H1 (cell line): ENCODE data around the gene CANT1. TPM values are rescaled to one million over a fixed set of nuclear protein-coding genes. Genes with fewer than 3 reads are reported as not detected.

Source experiments
- BACH1 ChIP-seq: IDR thresholded peaks from 2 replicates; pipeline ENCODE4 v1.6.1; 2012; ENCODE audit warnings: low read length, improper control_type of control experiment
- CREB1 ChIP-seq: IDR thresholded peaks from 2 replicates; pipeline ENCODE4 v1.6.1; 2012; ENCODE audit warnings: inconsistent platforms
- KDM1A ChIP-seq: fragments of 200-600, 300-600 bp; sonication (generic); IDR thresholded peaks from 2 replicates; pipeline ENCODE4 v1.7.1; 2016; ENCODE audit warnings: mild to moderate bottlenecking, low read length, borderline replicate concordance
- KDM4A ChIP-seq: IDR thresholded peaks from one replicate; pipeline ENCODE4 v1.7.1; 2012; ENCODE audit warnings: low read depth, mild to moderate bottlenecking, moderate library complexity, low read length, inconsistent platforms; ENCODE audit not compliant: severe bottlenecking
- MAFK ChIP-seq: IDR thresholded peaks from 2 replicates; pipeline ENCODE4 v1.6.1; 2012; ENCODE audit warnings: low read depth, mild to moderate bottlenecking, improper control_type of control experiment, low read length
- POLR2A ChIP-seq, 2 experiments: IDR thresholded peaks; 1 replicate in 1 of 2; 2 replicates in 1 of 2; pipeline ENCODE4 v1.6.1; 2011; ENCODE audit warnings: low read depth in 2 of 2, low read length in 2 of 2, mild to moderate bottlenecking in 2 of 2; ENCODE audit errors: control extremely low read depth in 1 of 2
- RAD21 ChIP-seq, 2 experiments: IDR thresholded peaks in 1 of 2; conservative IDR thresholded peaks in 1 of 2; 2 replicates each; pipeline ENCODE4 v1.6.1; 2011; ENCODE audit warnings: low read depth in 2 of 2, low read length in 2 of 2, improper control_type of control experiment in 1 of 2, inconsistent platforms in 1 of 2, mild to moderate bottlenecking in 1 of 2, moderate library complexity in 1 of 2
- RBBP5 ChIP-seq: IDR thresholded peaks from 2 replicates; pipeline ENCODE4 v1.7.1; 2012; ENCODE audit warnings: low read depth, mild to moderate bottlenecking, inconsistent platforms, low read length, moderate library complexity, borderline replicate concordance
- SRF ChIP-seq: IDR thresholded peaks from 2 replicates; pipeline ENCODE4 v1.6.1; 2011; ENCODE audit warnings: mild to moderate bottlenecking, low read depth, low read length, moderate library complexity
- YY1 ChIP-seq: IDR thresholded peaks from 2 replicates; pipeline ENCODE4 v1.6.1; 2011; ENCODE audit warnings: low read depth, mild to moderate bottlenecking, low read length
- polyA plus RNA-seq, 7 experiments: library from polyadenylated mRNA; depleted of rRNA in 3 of 7; stranded (reverse) in 5 of 7; unstranded in 2 of 7; fragments of >200 nt in 5 of 7; fragments of 200-250 nt in 2 of 7; gene quantifications; 1 replicate in 5 of 7; 2 replicates in 1 of 7; 4 replicates in 1 of 7; pipeline versions ENCODE4 v1.2.1 to v1.2.3, GENCODE V29; 2011 to 2013; ENCODE audit warnings: missing spikeins in 2 of 7, mixed read lengths in 2 of 7
- total RNA-seq: library from RNA; stranded (reverse); fragmentation: NEBNext Ultra II Directional; extraction: Animal tissue kit (Norgen Biotek cat#: 25700); gene quantifications from 2 replicates; pipeline ENCODE4 v1.2.1, GENCODE V29; 2021
- TF ChIP-seq, protein P1 (sequence below): fragments of 300-600 bp; sonication (generic); IDR thresholded peaks from 2 replicates; pipeline ENCODE4 v1.7.1; 2012; ENCODE audit warnings: low read length, moderate library complexity, mild to moderate bottlenecking, inconsistent platforms; ENCODE audit not compliant: insufficient replicate concordance

The CANT1 gene
- total and polyA plus RNA-seq, 2 of the 8 experiments (the other 6 are each of a cell fraction or from before 2014, with no cell fraction given) = 23.0 to 32.6 TPM

DNA sequence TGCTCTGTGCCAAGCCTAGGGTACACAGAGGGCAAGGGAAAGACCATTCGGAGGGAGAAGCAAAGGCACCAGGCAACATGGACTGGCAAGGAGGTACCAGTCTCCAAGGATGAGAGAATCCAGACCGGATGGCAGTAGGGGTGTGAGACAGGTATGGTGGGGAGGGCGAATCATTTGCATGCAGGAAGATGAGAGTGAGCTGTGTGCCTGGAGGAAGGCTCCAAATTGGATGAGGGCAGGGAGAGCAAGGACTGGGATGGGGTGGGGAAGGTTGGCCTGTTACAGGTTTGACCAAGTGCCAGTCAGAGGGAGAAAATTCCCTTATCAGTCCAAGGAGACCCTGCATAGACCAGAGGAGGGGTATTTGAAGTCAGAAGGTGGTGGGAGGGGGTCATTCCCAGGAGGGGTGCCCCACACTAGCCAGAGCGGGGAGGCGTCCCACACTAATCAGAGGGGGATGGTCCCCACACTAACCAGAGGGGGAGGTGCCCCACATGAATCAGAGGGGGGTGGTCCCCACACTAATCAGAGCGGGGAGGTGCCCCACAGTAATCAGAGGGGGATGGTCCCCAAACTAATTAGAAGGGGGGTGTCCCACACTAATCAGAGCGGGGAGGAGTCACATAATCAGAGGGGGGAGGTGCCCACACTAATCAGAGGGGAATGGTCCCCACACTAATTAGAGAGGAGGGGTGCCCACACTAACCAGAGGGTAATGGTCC is 737 bp downstream of the CANT1 start (continued):
- TF ChIP-seq, protein P1, sequence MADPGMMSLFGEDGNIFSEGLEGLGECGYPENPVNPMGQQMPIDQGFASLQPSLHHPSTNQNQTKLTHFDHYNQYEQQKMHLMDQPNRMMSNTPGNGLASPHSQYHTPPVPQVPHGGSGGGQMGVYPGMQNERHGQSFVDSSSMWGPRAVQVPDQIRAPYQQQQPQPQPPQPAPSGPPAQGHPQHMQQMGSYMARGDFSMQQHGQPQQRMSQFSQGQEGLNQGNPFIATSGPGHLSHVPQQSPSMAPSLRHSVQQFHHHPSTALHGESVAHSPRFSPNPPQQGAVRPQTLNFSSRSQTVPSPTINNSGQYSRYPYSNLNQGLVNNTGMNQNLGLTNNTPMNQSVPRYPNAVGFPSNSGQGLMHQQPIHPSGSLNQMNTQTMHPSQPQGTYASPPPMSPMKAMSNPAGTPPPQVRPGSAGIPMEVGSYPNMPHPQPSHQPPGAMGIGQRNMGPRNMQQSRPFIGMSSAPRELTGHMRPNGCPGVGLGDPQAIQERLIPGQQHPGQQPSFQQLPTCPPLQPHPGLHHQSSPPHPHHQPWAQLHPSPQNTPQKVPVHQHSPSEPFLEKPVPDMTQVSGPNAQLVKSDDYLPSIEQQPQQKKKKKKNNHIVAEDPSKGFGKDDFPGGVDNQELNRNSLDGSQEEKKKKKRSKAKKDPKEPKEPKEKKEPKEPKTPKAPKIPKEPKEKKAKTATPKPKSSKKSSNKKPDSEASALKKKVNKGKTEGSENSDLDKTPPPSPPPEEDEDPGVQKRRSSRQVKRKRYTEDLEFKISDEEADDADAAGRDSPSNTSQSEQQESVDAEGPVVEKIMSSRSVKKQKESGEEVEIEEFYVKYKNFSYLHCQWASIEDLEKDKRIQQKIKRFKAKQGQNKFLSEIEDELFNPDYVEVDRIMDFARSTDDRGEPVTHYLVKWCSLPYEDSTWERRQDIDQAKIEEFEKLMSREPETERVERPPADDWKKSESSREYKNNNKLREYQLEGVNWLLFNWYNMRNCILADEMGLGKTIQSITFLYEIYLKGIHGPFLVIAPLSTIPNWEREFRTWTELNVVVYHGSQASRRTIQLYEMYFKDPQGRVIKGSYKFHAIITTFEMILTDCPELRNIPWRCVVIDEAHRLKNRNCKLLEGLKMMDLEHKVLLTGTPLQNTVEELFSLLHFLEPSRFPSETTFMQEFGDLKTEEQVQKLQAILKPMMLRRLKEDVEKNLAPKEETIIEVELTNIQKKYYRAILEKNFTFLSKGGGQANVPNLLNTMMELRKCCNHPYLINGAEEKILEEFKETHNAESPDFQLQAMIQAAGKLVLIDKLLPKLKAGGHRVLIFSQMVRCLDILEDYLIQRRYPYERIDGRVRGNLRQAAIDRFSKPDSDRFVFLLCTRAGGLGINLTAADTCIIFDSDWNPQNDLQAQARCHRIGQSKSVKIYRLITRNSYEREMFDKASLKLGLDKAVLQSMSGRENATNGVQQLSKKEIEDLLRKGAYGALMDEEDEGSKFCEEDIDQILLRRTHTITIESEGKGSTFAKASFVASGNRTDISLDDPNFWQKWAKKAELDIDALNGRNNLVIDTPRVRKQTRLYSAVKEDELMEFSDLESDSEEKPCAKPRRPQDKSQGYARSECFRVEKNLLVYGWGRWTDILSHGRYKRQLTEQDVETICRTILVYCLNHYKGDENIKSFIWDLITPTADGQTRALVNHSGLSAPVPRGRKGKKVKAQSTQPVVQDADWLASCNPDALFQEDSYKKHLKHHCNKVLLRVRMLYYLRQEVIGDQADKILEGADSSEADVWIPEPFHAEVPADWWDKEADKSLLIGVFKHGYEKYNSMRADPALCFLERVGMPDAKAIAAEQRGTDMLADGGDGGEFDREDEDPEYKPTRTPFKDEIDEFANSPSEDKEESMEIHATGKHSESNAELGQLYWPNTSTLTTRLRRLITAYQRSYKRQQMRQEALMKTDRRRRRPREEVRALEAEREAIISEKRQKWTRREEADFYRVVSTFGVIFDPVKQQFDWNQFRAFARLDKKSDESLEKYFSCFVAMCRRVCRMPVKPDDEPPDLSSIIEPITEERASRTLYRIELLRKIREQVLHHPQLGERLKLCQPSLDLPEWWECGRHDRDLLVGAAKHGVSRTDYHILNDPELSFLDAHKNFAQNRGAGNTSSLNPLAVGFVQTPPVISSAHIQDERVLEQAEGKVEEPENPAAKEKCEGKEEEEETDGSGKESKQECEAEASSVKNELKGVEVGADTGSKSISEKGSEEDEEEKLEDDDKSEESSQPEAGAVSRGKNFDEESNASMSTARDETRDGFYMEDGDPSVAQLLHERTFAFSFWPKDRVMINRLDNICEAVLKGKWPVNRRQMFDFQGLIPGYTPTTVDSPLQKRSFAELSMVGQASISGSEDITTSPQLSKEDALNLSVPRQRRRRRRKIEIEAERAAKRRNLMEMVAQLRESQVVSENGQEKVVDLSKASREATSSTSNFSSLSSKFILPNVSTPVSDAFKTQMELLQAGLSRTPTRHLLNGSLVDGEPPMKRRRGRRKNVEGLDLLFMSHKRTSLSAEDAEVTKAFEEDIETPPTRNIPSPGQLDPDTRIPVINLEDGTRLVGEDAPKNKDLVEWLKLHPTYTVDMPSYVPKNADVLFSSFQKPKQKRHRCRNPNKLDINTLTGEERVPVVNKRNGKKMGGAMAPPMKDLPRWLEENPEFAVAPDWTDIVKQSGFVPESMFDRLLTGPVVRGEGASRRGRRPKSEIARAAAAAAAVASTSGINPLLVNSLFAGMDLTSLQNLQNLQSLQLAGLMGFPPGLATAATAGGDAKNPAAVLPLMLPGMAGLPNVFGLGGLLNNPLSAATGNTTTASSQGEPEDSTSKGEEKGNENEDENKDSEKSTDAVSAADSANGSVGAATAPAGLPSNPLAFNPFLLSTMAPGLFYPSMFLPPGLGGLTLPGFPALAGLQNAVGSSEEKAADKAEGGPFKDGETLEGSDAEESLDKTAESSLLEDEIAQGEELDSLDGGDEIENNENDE = no peak
- no peak for TF ChIP-seq BACH1
- TF ChIP-seq MAFK = no peak
- no peak for TF ChIP-seq YY1
- no peak for TF ChIP-seq RBBP5
- no peak for TF ChIP-seq KDM4A
- no peak for TF ChIP-seq SRF
- TF ChIP-seq POLR2A (IDR thresholded peaks at IDR 0.05; ENCODE audit: control extremely low read depth in 1 of 2, low read depth in 2 of 2, low read length in 2 of 2) = no peak
- TF ChIP-seq CREB1 = no peak
- no peak for TF ChIP-seq KDM1A
- TF ChIP-seq RAD21 (IDR thresholded peaks at IDR 0.05 in 1 of 2, conservative IDR thresholded peaks at IDR 0.05 in 1 of 2; ENCODE audit: low read depth in 2 of 2, low read length in 2 of 2) = no peak
